Mesothelial cell of epicardium (in vitro differentiated cells): ENCODE data around the gene TSFM. TPM values are rescaled to one million over a fixed set of nuclear protein-coding genes. Genes with fewer than 3 reads are reported as not detected.

Experiments
- DNase-seq, 2 experiments: peaks; one replicate each; pipeline ENCODE4 v3.0.0; 2021; ENCODE audit warnings: low spot score in 2 of 2; ENCODE audit not compliant: unreplicated experiment in 2 of 2
- H3K27ac Mint-ChIP-seq: 2 replicates; pipeline ENCODE4 v1.8.0; 2021; ENCODE audit warnings: mixed read lengths
- H3K27me3 Mint-ChIP-seq: 2 replicates; pipeline ENCODE4 v1.8.0; 2021; ENCODE audit warnings: low read depth, mixed read lengths
- H3K36me3 Mint-ChIP-seq: 2 replicates; pipeline ENCODE4 v1.8.0; 2021; ENCODE audit warnings: mixed read lengths
- H3K4me1 Mint-ChIP-seq: 2 replicates; pipeline ENCODE4 v1.8.0; 2021; ENCODE audit warnings: mixed read lengths
- H3K4me3 Mint-ChIP-seq: 2 replicates; pipeline ENCODE4 v1.8.0; 2021; ENCODE audit warnings: mild to moderate bottlenecking, moderate library complexity, mixed read lengths
- H3K9me3 Mint-ChIP-seq: 2 replicates; pipeline ENCODE4 v1.8.0; 2021; ENCODE audit warnings: mixed read lengths
- total RNA-seq: library from RNA; stranded (reverse); gene quantifications from 3 replicates; pipeline ENCODE4 v1.2.1, GENCODE V29; 2021
- TF ChIP-seq, protein P1 (sequence below): fragments of 200-600 bp; sonication (generic); IDR thresholded peaks from one replicate; pipeline ENCODE4 v1.5.0; 2021; ENCODE audit warnings: antibody characterized with exemption; ENCODE audit not compliant: unreplicated experiment

The TSFM gene
- total RNA-seq, 1 donor from 2014 or later, result 23.4 TPM

DNA sequence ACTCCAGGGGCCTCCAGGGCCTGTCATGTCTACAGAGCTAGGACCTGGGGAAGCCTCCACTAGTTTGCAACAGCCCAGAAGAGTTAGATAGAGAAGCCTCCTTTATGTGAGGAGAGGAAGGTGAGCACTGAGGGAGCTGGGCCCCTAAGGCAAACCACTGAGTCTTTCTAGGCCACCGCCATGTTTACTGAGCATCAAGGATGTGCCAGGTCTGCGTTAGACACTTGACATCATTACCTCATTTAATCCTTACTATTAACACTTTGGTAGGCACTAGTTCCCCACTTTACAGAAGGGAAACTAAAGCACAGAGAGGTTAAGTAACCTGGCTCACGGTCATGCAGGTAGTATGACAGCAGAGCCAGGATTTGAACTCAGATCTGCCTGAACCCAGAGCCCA lies 51.1 kb downstream of the TSFM start:
- no peak overlapping the region for H3K4me3 Mint-ChIP-seq
- no peaks in the 10 kb centered on the region for H3K36me3 Mint-ChIP-seq
- peaks cover 64% of the 10 kb centered on the region for H3K4me1 Mint-ChIP-seq
- no peaks in the 10 kb centered on the region for H3K27me3 Mint-ChIP-seq
- peak overlapping the region; percentile 82 for H3K27ac Mint-ChIP-seq
- DNase-seq, result no peak
- TF ChIP-seq, protein P1, sequence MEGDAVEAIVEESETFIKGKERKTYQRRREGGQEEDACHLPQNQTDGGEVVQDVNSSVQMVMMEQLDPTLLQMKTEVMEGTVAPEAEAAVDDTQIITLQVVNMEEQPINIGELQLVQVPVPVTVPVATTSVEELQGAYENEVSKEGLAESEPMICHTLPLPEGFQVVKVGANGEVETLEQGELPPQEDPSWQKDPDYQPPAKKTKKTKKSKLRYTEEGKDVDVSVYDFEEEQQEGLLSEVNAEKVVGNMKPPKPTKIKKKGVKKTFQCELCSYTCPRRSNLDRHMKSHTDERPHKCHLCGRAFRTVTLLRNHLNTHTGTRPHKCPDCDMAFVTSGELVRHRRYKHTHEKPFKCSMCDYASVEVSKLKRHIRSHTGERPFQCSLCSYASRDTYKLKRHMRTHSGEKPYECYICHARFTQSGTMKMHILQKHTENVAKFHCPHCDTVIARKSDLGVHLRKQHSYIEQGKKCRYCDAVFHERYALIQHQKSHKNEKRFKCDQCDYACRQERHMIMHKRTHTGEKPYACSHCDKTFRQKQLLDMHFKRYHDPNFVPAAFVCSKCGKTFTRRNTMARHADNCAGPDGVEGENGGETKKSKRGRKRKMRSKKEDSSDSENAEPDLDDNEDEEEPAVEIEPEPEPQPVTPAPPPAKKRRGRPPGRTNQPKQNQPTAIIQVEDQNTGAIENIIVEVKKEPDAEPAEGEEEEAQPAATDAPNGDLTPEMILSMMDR, result no peak
- H3K9me3 Mint-ChIP-seq, result no peaks in the 10 kb centered on the region

DNA sequence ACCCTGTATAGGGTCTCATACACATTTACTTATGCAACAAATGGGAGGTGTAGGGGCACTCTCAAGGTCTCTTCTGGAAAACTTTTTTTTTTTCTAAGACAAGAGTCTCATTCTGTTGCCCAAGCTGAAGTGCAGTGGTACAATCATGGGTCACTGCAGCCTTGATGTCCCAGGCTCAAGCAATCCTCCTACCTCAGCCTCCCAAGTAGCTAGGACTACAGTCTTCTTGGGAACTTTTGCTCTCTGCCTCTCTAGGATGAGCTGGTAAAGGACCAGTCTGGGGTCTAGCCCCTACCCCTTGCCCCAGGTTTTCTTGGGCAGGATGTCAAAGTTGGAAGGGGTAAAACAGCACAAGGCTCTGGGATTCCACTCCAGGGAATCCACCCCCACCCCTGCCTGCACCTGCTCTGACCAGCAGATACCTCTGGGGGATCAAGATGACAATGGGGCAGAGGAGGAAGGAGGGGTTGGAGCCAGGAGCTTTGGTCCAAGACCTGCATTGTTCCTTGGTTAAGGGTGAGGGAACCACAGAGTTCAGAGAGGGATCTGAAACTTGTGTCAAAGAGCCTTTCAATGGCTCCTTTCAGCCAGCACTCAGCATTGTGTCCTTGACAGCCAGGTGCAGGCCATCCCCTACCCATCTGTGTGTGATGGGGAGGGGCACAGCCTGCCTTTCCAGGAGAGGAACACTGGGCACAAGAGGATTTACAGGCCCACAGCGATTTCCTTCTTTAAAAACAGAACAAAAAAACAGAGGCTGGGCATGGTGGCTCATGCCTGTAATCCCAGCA lies 51.7 kb downstream of the TSFM start:
- DNase-seq, result no peak
- Mint-ChIP-seq H3K4me3 (no peak overlapping the region), H3K4me1 (peaks cover 70% of the 10 kb centered on the region), H3K36me3 (no peaks in the 10 kb centered on the region), H3K27ac (peak overlapping the region; percentile 83), H3K9me3 (no peaks in the 10 kb centered on the region), H3K27me3 (no peaks in the 10 kb centered on the region)
- TF ChIP-seq, protein P1, result no peak

GRCh38 chr12:57835366-57836288 lies 53.0 kb downstream of the TSFM start:
- TF ChIP-seq, protein P1, result no peak
- Mint-ChIP-seq H3K9me3 (no peaks in the 10 kb centered on the region), H3K27me3 (no peaks in the 10 kb centered on the region), H3K4me3 (peak overlapping the region; percentile 10), H3K4me1 (peaks cover 74% of the 10 kb centered on the region), H3K27ac (peak overlapping the region; percentile 98), H3K36me3 (no peaks in the 10 kb centered on the region)
- DNase-seq, result no peak

GRCh38 chr12:57836442-57837375 lies 54.1 kb downstream of the TSFM start:
- H3K36me3 Mint-ChIP-seq, result no peaks in the 10 kb centered on the region
- TF ChIP-seq, protein P1, result no peak
- H3K4me1 Mint-ChIP-seq, result peaks cover 81% of the 10 kb centered on the region
- peak overlapping the region; percentile 71 for H3K4me3 Mint-ChIP-seq
- H3K27me3 Mint-ChIP-seq, result no peaks in the 10 kb centered on the region
- peak; percentile 58 to 70 for DNase-seq
- H3K27ac Mint-ChIP-seq, result peak overlapping the region; percentile 98
- H3K9me3 Mint-ChIP-seq, result no peaks in the 10 kb centered on the region

DNA sequence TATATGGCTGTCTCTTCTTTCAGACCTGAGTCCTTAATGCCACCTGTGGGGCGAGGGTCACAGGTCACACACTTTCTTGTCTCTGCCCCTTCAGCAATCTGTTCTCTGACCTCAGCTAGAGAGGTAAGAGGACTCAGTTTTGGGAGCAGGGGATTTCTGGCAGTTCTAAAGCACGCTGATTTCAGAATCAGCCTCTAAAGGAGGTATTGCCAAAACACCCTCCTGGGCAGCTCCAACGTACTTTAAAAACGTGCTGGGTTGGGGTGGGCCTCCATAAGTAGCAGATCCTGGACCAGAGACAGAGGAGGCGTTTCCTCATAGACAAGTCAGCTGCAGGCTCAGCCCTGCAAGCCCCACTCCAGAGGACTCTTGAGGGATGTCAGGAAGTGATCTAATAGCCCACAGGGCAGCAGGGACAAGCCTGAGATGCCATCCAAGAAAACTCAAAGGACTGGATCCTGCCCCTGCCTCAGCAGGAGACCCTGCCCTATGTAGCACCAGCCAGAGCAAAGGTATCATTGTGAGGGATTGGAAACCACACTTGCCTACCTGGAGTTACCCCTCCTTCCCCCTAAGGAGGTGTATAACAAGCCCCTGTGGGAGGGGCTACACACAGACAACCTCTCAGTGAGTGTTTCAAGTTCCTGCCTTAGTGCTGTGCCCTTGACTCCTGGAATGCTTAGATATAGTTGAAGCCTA lies 55.4 kb downstream of the TSFM start:
- H3K9me3 Mint-ChIP-seq, result no peaks in the 10 kb centered on the region
- DNase-seq, result no peak
- peak overlapping the region; percentile 92 for H3K27ac Mint-ChIP-seq
- TF ChIP-seq, protein P1, result no peak
- H3K4me3 Mint-ChIP-seq, result peak overlapping the region; percentile 22
- H3K4me1 Mint-ChIP-seq, result peaks cover 86% of the 10 kb centered on the region
- no peaks in the 10 kb centered on the region for H3K27me3 Mint-ChIP-seq
- H3K36me3 Mint-ChIP-seq, result no peaks in the 10 kb centered on the region
